ENCODE measurements around the gene GPR89A.
"Not testable (repeated sequence)": the region's sequence is repeated elsewhere in the genome, so short reads cannot be mapped to it uniquely, and the experiment has no call there.

The GPR89A gene

DNA sequence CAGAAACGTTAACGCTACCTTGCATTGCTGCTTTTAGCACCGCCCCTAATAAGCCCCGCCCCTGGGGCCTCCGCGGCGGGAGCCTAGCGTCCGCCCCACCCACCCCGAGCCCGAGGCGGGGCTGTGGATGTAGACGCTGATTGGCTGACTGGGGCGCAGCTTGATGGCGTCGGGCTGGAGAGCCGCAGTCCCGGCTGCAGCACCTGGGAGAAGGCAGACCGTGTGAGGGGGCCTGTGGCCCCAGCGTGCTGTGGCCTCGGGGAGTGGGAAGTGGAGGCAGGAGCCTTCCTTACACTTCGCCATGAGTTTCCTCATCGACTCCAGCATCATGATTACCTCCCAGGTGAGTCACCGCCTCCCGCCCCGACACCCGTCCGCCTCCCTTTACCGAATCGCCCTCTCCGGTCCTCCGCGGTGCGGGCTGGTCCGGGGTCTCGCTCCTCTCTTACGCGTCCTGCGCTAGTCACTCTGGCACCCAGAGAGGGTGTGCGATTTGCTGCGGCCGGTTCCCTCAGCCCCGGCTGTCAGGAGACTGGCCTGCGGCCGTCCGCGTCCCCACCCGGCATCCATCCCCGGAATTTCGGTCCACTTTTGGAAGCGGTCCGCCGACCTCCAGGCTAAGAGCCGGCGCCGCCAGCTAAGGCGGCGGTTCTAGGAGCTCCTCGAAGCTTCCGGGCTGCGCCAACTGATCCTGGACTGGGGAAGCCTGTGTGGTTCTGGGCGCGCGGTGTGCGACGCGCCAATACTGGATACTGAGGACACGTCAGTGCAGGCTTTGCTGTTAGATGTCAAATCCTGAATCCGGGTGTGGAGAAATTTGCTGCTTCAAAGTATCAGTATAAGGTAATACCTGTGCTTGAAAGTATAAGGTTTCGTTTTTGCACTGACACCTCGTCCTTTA, at the start of gene GPR89A:
Gene GPR89A, plus strand, starts transcription at position 156 of the 901 bp plus-strand sequence. Its CDS starts 146 bp downstream, at position 302.
- not testable (repeated sequence) for H3K9ac ChIP-seq (ENCODE audit: low read length); H3K9me3 ChIP-seq (ENCODE audit: low read length); H3K4me1 ChIP-seq (ENCODE audit: insufficient read depth, low read length); H3K36me3 ChIP-seq (ENCODE audit: insufficient read depth, low read length); H3K27me3 ChIP-seq (ENCODE audit: control insufficient read depth in 1 of 2, insufficient read depth in 2 of 2, low read length in 2 of 2)
- Histone ChIP-seq H3K4me3 (ENCODE audit: low read depth in 1 of 2, low read length in 2 of 2) (peak within 1 kb of the TSS; percentile 66 to 74), H3K27ac (ENCODE audit: low read depth, low read length) (peak within 1 kb of the TSS; percentile 72)

DNA sequence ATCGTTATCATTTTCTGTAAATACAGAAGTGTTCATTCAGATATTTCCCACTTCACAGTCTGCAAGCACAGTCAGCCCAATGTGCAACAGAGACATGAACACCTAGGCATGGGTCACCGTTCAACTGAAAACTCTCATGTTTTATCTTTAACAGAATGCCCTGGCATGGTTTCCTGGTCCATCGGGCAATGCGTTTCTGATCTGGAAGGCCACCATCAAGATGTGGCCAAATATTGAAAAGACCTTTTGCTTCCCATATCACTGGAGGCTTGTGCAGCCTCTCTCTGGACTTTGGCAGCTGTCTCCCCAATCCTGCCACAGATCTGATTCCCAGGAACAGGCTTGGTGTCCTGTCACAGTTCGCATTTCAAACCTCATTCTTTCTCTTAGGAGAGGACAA, 21.0 kb upstream of the GPR89A start:
- not testable (repeated sequence) for H3K27ac ChIP-seq (ENCODE audit: low read depth, low read length); H3K27me3 ChIP-seq (ENCODE audit: control insufficient read depth in 1 of 2, insufficient read depth in 2 of 2, low read length in 2 of 2); H3K4me3 ChIP-seq (ENCODE audit: low read depth in 1 of 2, low read length in 2 of 2); H3K9ac ChIP-seq (ENCODE audit: low read length); H3K9me3 ChIP-seq (ENCODE audit: low read length); H3K36me3 ChIP-seq (ENCODE audit: insufficient read depth, low read length); H3K4me1 ChIP-seq (ENCODE audit: insufficient read depth, low read length)

DNA sequence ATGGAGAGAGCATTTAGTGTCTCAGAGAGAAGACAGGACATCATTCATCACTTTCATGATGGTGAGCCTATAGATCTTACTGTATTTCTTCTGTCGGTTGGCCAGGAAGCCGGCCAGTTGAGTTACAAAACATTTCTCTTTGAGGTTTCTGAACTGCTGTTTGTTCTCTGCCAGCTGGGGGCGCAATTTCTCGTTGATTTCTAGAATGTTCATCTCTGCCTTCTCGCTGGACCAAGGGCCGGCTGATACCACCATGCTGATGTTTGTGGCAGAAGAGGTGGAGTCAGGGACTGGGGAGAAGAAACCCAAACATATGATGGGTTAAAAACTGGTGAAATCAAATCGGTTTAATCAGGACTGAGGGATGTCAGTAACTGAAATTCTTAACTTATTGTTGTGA, 17.0 kb upstream of the GPR89A start:
- not testable (repeated sequence) for H3K9ac ChIP-seq (ENCODE audit: low read length); H3K9me3 ChIP-seq (ENCODE audit: low read length); H3K27ac ChIP-seq (ENCODE audit: low read depth, low read length); H3K36me3 ChIP-seq (ENCODE audit: insufficient read depth, low read length); H3K4me3 ChIP-seq (ENCODE audit: low read depth in 1 of 2, low read length in 2 of 2); H3K4me1 ChIP-seq (ENCODE audit: insufficient read depth, low read length); H3K27me3 ChIP-seq (ENCODE audit: control insufficient read depth in 1 of 2, insufficient read depth in 2 of 2, low read length in 2 of 2)

DNA sequence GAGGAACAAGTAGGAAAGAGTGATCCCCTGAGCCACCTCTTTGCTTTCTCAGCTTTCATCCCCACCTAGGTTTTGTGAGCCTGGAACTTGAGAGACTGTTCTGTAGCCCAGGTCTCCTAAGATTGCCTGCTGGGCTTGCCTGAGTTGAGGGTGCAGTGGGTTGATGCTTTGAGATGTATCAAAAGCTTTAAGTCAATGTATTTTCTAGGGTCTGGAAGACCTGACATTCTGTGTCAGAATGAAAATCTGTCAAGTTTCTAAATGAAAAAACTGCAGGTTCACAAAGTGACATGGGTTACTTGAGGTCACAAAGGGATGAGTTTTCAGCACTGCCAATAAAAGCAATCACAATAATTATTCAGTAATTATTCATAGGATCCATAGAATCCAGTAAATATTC, 15.4 kb upstream of the GPR89A start:
- H3K27ac ChIP-seq (ENCODE audit: low read depth, low read length); H3K36me3 ChIP-seq (ENCODE audit: insufficient read depth, low read length); H3K4me3 ChIP-seq (ENCODE audit: low read depth in 1 of 2, low read length in 2 of 2); H3K4me1 ChIP-seq (ENCODE audit: insufficient read depth, low read length); H3K9me3 ChIP-seq (ENCODE audit: low read length); H3K9ac ChIP-seq (ENCODE audit: low read length); H3K27me3 ChIP-seq (ENCODE audit: control insufficient read depth in 1 of 2, insufficient read depth in 2 of 2, low read length in 2 of 2): not testable (repeated sequence)

DNA sequence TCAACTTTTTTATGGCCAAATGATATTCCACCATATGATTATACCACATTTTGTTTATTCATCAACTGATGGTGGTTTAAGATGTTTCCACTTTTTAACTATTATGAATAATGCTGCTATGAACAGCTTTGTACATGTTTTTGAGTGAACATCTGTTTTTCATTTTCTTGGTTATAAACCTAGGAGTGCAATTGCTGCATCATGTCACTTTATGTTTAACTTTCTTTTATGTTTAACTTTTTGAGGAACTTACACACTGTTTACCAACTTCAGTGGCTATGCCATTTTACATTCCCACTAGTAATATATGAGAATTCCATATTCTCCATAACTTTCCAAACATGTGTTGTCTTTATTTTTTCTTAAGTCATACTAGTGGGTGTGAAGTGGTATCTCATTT, 12.4 kb upstream of the GPR89A start:
- not testable (repeated sequence) for H3K9ac ChIP-seq (ENCODE audit: low read length); H3K36me3 ChIP-seq (ENCODE audit: insufficient read depth, low read length); H3K27me3 ChIP-seq (ENCODE audit: control insufficient read depth in 1 of 2, insufficient read depth in 2 of 2, low read length in 2 of 2); H3K4me3 ChIP-seq (ENCODE audit: low read depth in 1 of 2, low read length in 2 of 2); H3K9me3 ChIP-seq (ENCODE audit: low read length); H3K27ac ChIP-seq (ENCODE audit: low read depth, low read length); H3K4me1 ChIP-seq (ENCODE audit: insufficient read depth, low read length)

DNA sequence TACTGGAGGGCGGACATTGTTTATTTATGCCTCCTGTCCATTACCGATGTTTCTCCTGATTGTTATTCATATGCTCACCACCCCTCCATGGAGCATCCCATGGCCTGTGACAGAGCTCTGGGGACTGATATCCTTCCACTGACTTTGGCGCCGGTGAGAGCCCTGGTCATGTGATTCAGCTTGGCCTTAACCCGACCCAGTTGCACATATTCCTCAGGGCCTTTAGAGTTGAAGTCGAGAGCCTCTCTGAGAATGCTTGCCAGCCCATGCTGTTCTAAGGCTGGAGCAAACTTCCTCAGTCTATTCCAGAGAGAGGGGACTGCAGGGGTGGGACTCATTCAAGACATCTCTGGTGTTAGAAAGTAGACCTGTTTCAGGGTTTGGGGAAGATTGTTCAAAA, 11.6 kb upstream of the GPR89A start:
- H3K27ac ChIP-seq (ENCODE audit: low read depth, low read length); H3K4me1 ChIP-seq (ENCODE audit: insufficient read depth, low read length); H3K9ac ChIP-seq (ENCODE audit: low read length); H3K9me3 ChIP-seq (ENCODE audit: low read length); H3K36me3 ChIP-seq (ENCODE audit: insufficient read depth, low read length); H3K27me3 ChIP-seq (ENCODE audit: control insufficient read depth in 1 of 2, insufficient read depth in 2 of 2, low read length in 2 of 2); H3K4me3 ChIP-seq (ENCODE audit: low read depth in 1 of 2, low read length in 2 of 2): not testable (repeated sequence)

DNA sequence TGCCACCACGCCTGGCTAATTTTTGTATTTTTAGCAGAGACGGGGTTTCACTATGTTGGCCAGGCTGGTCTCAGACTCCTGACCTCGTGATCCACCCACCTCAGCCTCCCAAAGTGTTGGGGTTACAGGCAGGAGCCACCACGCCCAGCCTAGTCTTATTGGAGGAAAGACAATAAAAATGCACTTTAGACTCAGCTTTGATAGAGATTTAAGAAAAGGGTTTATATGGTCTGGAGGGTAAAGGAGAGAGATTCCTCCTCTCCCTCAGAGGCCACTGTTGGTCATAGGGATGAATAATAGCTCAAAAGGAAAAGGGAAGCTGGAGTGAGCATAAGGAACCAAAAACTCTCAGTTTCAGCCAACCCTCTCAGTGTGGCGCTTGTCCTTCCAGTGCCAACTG, 8.4 kb upstream of the GPR89A start:
- not testable (repeated sequence) for H3K36me3 ChIP-seq (ENCODE audit: insufficient read depth, low read length); H3K27ac ChIP-seq (ENCODE audit: low read depth, low read length); H3K9me3 ChIP-seq (ENCODE audit: low read length); H3K27me3 ChIP-seq (ENCODE audit: control insufficient read depth in 1 of 2, insufficient read depth in 2 of 2, low read length in 2 of 2); H3K9ac ChIP-seq (ENCODE audit: low read length); H3K4me3 ChIP-seq (ENCODE audit: low read depth in 1 of 2, low read length in 2 of 2); H3K4me1 ChIP-seq (ENCODE audit: insufficient read depth, low read length)

DNA sequence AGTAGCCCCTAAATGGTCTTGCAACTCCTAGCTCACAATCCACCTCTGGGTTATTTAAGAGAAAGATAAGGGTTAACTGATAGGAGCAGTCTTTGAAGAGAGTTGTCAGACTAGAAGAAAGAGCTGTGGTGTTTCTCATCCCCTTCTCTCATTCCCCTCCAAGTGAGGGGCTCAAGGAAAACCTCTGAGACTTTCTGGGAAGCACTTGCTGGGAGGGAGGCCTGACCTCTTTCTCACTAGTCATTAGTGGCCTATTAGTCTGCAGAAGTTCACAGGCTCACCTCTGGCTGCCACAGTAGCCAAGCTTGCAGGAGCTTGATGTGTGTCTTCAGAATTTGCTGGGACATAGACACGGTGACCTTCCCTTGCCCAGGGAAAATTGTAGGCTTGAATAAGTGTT, 6.2 kb upstream of the GPR89A start:
- H3K27ac ChIP-seq (ENCODE audit: low read depth, low read length), result no peak overlapping the region
- no peak overlapping the region for H3K9ac ChIP-seq (ENCODE audit: low read length)
- H3K27me3 ChIP-seq (ENCODE audit: control insufficient read depth in 1 of 2, insufficient read depth in 2 of 2, low read length in 2 of 2), result no peaks in the 10 kb centered on the region
- H3K9me3 ChIP-seq (ENCODE audit: low read length), result no peaks in the 10 kb centered on the region
- H3K4me3 ChIP-seq (ENCODE audit: low read depth in 1 of 2, low read length in 2 of 2), result no peak overlapping the region
- no peaks in the 10 kb centered on the region for H3K4me1 ChIP-seq (ENCODE audit: insufficient read depth, low read length)
- H3K36me3 ChIP-seq (ENCODE audit: insufficient read depth, low read length), result no peaks in the 10 kb centered on the region

DNA sequence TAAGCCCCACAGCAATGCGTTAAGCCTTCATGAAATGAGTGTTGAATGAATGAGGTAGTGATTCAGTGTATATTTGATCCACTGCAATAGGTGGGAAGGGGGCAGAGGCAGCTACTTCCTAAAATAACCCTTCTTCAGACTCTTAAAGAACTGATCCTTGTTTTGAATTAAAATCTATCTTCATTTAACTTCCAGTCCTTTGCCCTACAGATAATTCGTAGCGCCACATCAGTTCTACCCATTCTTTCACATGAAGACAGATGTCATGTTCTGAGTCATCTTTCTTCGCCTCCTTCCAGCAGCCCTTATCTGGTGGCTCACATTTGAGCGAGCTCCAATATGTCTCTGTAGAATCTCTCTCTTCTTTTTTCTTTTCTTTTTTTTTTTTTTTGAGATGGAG, 948 bp upstream of the GPR89A start:
- not testable (repeated sequence) for H3K27ac ChIP-seq (ENCODE audit: low read depth, low read length); H3K36me3 ChIP-seq (ENCODE audit: insufficient read depth, low read length); H3K4me3 ChIP-seq (ENCODE audit: low read depth in 1 of 2, low read length in 2 of 2); H3K9ac ChIP-seq (ENCODE audit: low read length); H3K27me3 ChIP-seq (ENCODE audit: control insufficient read depth in 1 of 2, insufficient read depth in 2 of 2, low read length in 2 of 2); H3K9me3 ChIP-seq (ENCODE audit: low read length); H3K4me1 ChIP-seq (ENCODE audit: insufficient read depth, low read length)

DNA sequence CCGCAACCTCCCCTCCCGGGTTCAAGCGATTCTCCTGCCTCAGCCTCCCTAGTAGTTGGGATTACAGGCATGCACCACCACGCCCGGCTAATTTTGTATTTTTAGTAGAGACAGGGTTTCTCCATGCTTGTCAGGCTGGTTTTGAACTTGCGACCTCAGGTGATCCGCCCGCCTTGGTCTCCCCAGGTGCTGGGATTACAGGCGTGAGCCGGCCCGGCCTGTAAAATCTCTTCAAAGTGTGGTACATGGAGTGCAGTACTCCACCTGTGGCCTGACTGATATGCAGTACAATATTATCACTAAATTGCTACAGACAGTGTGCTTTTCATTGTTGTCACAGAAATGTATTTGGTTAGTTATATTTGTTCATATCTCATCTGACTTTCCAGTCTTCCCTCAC, 499 bp upstream of the GPR89A start:
- not testable (repeated sequence) for H3K4me3 ChIP-seq (ENCODE audit: low read depth in 1 of 2, low read length in 2 of 2); H3K9ac ChIP-seq (ENCODE audit: low read length); H3K27me3 ChIP-seq (ENCODE audit: control insufficient read depth in 1 of 2, insufficient read depth in 2 of 2, low read length in 2 of 2); H3K9me3 ChIP-seq (ENCODE audit: low read length); H3K4me1 ChIP-seq (ENCODE audit: insufficient read depth, low read length); H3K36me3 ChIP-seq (ENCODE audit: insufficient read depth, low read length); H3K27ac ChIP-seq (ENCODE audit: low read depth, low read length)

DNA sequence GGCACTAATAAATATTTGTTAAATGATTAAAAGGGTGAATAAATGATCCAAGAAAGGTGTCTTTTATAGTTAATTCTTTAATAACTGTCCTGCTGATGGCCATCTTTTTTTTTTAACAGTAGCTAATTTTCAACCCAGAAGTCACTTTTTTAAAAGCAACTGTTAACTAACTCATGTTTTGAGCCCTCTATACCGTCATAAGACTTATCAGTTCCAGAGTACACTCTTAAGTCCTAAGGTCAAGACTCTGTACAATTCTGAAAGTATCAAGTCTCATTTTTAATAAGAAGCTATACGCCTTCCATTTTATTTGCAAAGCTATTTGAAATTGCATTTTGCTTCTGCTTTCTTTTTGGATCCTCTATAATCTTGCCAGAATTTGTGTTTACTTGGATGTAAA, 3.0 kb downstream of the GPR89A start:
- not testable (repeated sequence) for H3K27ac ChIP-seq (ENCODE audit: low read depth, low read length); H3K4me1 ChIP-seq (ENCODE audit: insufficient read depth, low read length); H3K27me3 ChIP-seq (ENCODE audit: control insufficient read depth in 1 of 2, insufficient read depth in 2 of 2, low read length in 2 of 2); H3K9ac ChIP-seq (ENCODE audit: low read length); H3K9me3 ChIP-seq (ENCODE audit: low read length); H3K36me3 ChIP-seq (ENCODE audit: insufficient read depth, low read length); H3K4me3 ChIP-seq (ENCODE audit: low read depth in 1 of 2, low read length in 2 of 2)

DNA sequence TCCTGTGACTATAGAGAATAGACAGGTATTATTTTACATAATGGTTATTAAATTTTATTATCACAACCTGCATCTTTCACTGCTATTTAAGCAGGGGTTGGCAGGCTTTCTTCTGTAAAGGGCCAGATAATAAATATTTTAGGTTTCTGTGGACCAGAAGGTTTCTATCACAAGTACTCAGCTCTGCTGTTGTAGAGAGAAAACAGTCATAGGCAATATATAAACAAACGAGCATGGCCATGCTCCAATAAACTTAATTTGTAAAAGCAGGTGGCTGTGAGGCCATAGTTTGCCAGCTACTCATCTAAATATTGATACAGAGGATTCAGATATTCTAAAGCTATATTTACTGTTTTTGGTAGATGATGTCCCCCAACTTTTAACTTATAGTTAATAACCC, 12.3 kb downstream of the GPR89A start:
- H3K9ac ChIP-seq (ENCODE audit: low read length); H3K27ac ChIP-seq (ENCODE audit: low read depth, low read length); H3K27me3 ChIP-seq (ENCODE audit: control insufficient read depth in 1 of 2, insufficient read depth in 2 of 2, low read length in 2 of 2); H3K9me3 ChIP-seq (ENCODE audit: low read length); H3K36me3 ChIP-seq (ENCODE audit: insufficient read depth, low read length); H3K4me1 ChIP-seq (ENCODE audit: insufficient read depth, low read length); H3K4me3 ChIP-seq (ENCODE audit: low read depth in 1 of 2, low read length in 2 of 2): not testable (repeated sequence)

Data from muscle layer of colon (tissue), 2 donors.